BLaER1 (cell line): Measurements from ENCODE around the gene NSMF.
"Not testable (repeated sequence)": the region's sequence is repeated elsewhere in the genome, so short reads cannot be mapped to it uniquely, and the experiment has no call there.

Experiments used
- H3K27ac ChIP-seq: shearing (Covaris generic); formaldehyde crosslinking; 2 replicates; pipeline ENCODE4 v1.8.1; 2022
- H3K27me3 ChIP-seq: shearing (Covaris generic); formaldehyde crosslinking; 2 replicates; pipeline ENCODE4 v1.8.1; 2022
- H3K36me3 ChIP-seq: shearing (Covaris generic); formaldehyde crosslinking; 2 replicates; pipeline ENCODE4 v1.8.1; 2022
- H3K4me1 ChIP-seq: shearing (Covaris generic); formaldehyde crosslinking; 2 replicates; pipeline ENCODE4 v1.8.1; 2022
- H3K4me2 ChIP-seq: shearing (Covaris generic); formaldehyde crosslinking; 2 replicates; pipeline ENCODE4 v1.8.1; 2022
- H3K4me3 ChIP-seq: shearing (Covaris generic); formaldehyde crosslinking; 2 replicates; pipeline ENCODE4 v1.8.1; 2022
- H3K9ac ChIP-seq: shearing (Covaris generic); formaldehyde crosslinking; 2 replicates; pipeline ENCODE4 v1.8.1; 2022
- H3K9me3 ChIP-seq: shearing (Covaris generic); formaldehyde crosslinking; 2 replicates; pipeline ENCODE4 v1.8.1; 2022
- H4K20me1 ChIP-seq: shearing (Covaris generic); formaldehyde crosslinking; 2 replicates; pipeline ENCODE4 v1.8.1; 2022
- Cebpa-rat ChIP-seq: shearing (Covaris generic); IDR thresholded peaks from 2 replicates; pipeline ENCODE4 v1.8.1; 2022

Gene NSMF

GRCh38 chr9:137415451-137415850 lies 43.7 kb downstream of the NSMF start:
- H3K27me3 ChIP-seq = peaks cover 27% of the 10 kb centered on the region
- H3K9ac ChIP-seq = no peak overlapping the region; the same call in 1 of the 2 replicates
- H3K9me3 ChIP-seq = no peaks in the 10 kb centered on the region
- no peak overlapping the region for H3K4me3 ChIP-seq
- H3K36me3 ChIP-seq = peaks cover 11% of the 10 kb centered on the region; the same call in 1 of the 2 replicates
- H3K4me2 ChIP-seq = peak overlapping the region; percentile 98
- peak overlapping the region; percentile 26; the same call in 1 of the 2 replicates for H3K27ac ChIP-seq
- H4K20me1 ChIP-seq = peaks cover 52% of the 10 kb centered on the region
- H3K4me1 ChIP-seq = peaks cover 91% of the 10 kb centered on the region
- no peak for TF ChIP-seq Cebpa-rat

GRCh38 chr9:137412431-137412830 lies 46.7 kb downstream of the NSMF start:
- H3K27ac ChIP-seq = peak overlapping the region; percentile 76
- H3K4me2 ChIP-seq = peak overlapping the region; percentile 98

GRCh38 chr9:137411645-137412380 lies 47.3 kb downstream of the NSMF start:
- Histone ChIP-seq H3K36me3 (peaks cover 2% of the 10 kb centered on the region; the same call in 1 of the 2 replicates), H3K4me2 (peak overlapping the region; percentile 98), H3K4me3 (peak overlapping the region; percentile 51), H3K4me1 (peaks cover 99% of the 10 kb centered on the region), H3K9ac (peak overlapping the region; percentile 48; the same call in 1 of the 2 replicates), H3K27me3 (peaks cover 25% of the 10 kb centered on the region), H4K20me1 (peaks cover 78% of the 10 kb centered on the region), H3K27ac (peak overlapping the region; percentile 76), H3K9me3 (no peaks in the 10 kb centered on the region)
- TF ChIP-seq Cebpa-rat = no peak

More at GRCh38 chr9:137412431-137412830, 46.7 kb downstream of the NSMF start:
- Histone ChIP-seq H4K20me1 (peaks cover 78% of the 10 kb centered on the region), H3K36me3 (peaks cover 8% of the 10 kb centered on the region; the same call in 1 of the 2 replicates), H3K4me3 (no peak overlapping the region), H3K4me1 (peaks cover 99% of the 10 kb centered on the region), H3K9ac (0 out of 2 replicates have a peak overlapping the region, but pooled peaks have one; percentile 48), H3K27me3 (peaks cover 25% of the 10 kb centered on the region), H3K9me3 (no peaks in the 10 kb centered on the region)
- no peak for TF ChIP-seq Cebpa-rat

- peak overlapping the region; percentile 59; the same call in 1 of the 2 replicates for H3K27ac ChIP-seq
- peaks cover 78% of the 10 kb centered on the region for H4K20me1 ChIP-seq
- H3K4me2 ChIP-seq = peak overlapping the region; percentile 98
- no peaks in the 10 kb centered on the region for H3K36me3 ChIP-seq
- peak overlapping the region; percentile 60; the same call in 1 of the 2 replicates for H3K9ac ChIP-seq
- no peak for TF ChIP-seq Cebpa-rat
- no peaks in the 10 kb centered on the region for H3K9me3 ChIP-seq
- H3K27me3 ChIP-seq = peaks cover 24% of the 10 kb centered on the region
- H3K4me3 ChIP-seq = peak overlapping the region; percentile 46; the same call in 1 of the 2 replicates
- peaks cover 99% of the 10 kb centered on the region for H3K4me1 ChIP-seq
These were observed 47.9 kb downstream of the NSMF start for GRCh38 chr9:137411260-137411644.

GRCh38 chr9:137410891-137411249 lies 48.3 kb downstream of the NSMF start:
- H3K36me3 ChIP-seq = no peaks in the 10 kb centered on the region
- no peak for TF ChIP-seq Cebpa-rat
- H3K27me3 ChIP-seq = peaks cover 22% of the 10 kb centered on the region; the same call in 1 of the 2 replicates
- no peaks in the 10 kb centered on the region for H3K9me3 ChIP-seq
- peak overlapping the region; percentile 98 for H3K4me2 ChIP-seq
- peak overlapping the region; percentile 60; the same call in 1 of the 2 replicates for H3K9ac ChIP-seq
- peaks cover 78% of the 10 kb centered on the region for H4K20me1 ChIP-seq
- H3K4me1 ChIP-seq = peaks cover 97% of the 10 kb centered on the region
- peak overlapping the region; percentile 59; the same call in 1 of the 2 replicates for H3K27ac ChIP-seq
- peak overlapping the region; percentile 46; the same call in 1 of the 2 replicates for H3K4me3 ChIP-seq

- H4K20me1 ChIP-seq = peaks cover 78% of the 10 kb centered on the region
- H3K9me3 ChIP-seq, H3K36me3 ChIP-seq, H3K9ac ChIP-seq: not testable (repeated sequence)
- peaks cover 92% of the 10 kb centered on the region for H3K4me1 ChIP-seq
- H3K4me2 ChIP-seq = peak overlapping the region; percentile 98
- peaks cover 20% of the 10 kb centered on the region; the same call in 1 of the 2 replicates for H3K27me3 ChIP-seq
- H3K4me3 ChIP-seq = peak overlapping the region; percentile 46; the same call in 1 of the 2 replicates
- peak overlapping the region; percentile 59; the same call in 1 of the 2 replicates for H3K27ac ChIP-seq
These were observed 48.8 kb downstream of the NSMF start for GRCh38 chr9:137410236-137410890.

- TF ChIP-seq Cebpa-rat = no peak
- Histone ChIP-seq H3K4me3 (no peak overlapping the region), H3K27ac (no peak overlapping the region), H3K9ac (no peak overlapping the region), H3K27me3 (peaks cover 18% of the 10 kb centered on the region; the same call in 1 of the 2 replicates), H3K4me1 (peaks cover 88% of the 10 kb centered on the region), H3K4me2 (peak overlapping the region; percentile 98), H4K20me1 (peaks cover 80% of the 10 kb centered on the region), H3K36me3 (no peaks in the 10 kb centered on the region), H3K9me3 (no peaks in the 10 kb centered on the region)
These were observed 49.6 kb downstream of the NSMF start for GRCh38 chr9:137409515-137409914.

GRCh38 chr9:137408651-137409405 lies 50.3 kb downstream of the NSMF start:
- Histone ChIP-seq H3K4me3 (no peak overlapping the region), H3K4me2 (peak overlapping the region; percentile 98), H3K4me1 (peaks cover 81% of the 10 kb centered on the region), H3K27me3 (peaks cover 18% of the 10 kb centered on the region; the same call in 1 of the 2 replicates), H3K27ac (no peak overlapping the region), H3K9me3 (no peaks in the 10 kb centered on the region), H3K9ac (no peak overlapping the region), H4K20me1 (peaks cover 85% of the 10 kb centered on the region), H3K36me3 (no peaks in the 10 kb centered on the region)
- TF ChIP-seq Cebpa-rat = no peak
